Measurements from ENCODE around the gene NAT14.

The NAT14 gene

GRCh38 chr19:55488986-55489710, 4.2 kb downstream of the NAT14 start:
- DNase-seq (ENCODE audit: insufficient read length, low spot score) (no peak), FAIRE-seq (no peak)
- TF ChIP-seq TAF1 (IDR thresholded peaks at IDR 0.05; ENCODE audit: low read depth, low read length) (no peak), POU2F2 (IDR thresholded peaks at IDR 0.05; ENCODE audit: low read depth, low read length) (no peak), PAX5 (IDR thresholded peaks at IDR 0.05; ENCODE audit: insufficient read depth, low read length, severe bottlenecking) (no peak), SPI1 (IDR thresholded peaks at IDR 0.05; ENCODE audit: low read depth, low read length) (no peak), POLR2AphosphoS5 (IDR thresholded peaks at IDR 0.05; ENCODE audit: low read depth, low read length) (no peak), POLR2A (IDR thresholded peaks at IDR 0.05; ENCODE audit: low read depth, low read length) (no peak)

- DNase-seq (ENCODE audit: insufficient read length, low spot score) = no peak
- FAIRE-seq = no peak
- TF ChIP-seq PAX5 (IDR thresholded peaks at IDR 0.05; ENCODE audit: insufficient read depth, low read length, severe bottlenecking) = no peak
Observed at GRCh38 chr19:55489711-55490477, 4.9 kb downstream of the NAT14 start.

GRCh38 chr19:55490478-55491432, 5.8 kb downstream of the NAT14 start:
- DNase-seq (ENCODE audit: insufficient read length, low spot score) = no peak
- no peak for TF ChIP-seq TAF1 (IDR thresholded peaks at IDR 0.05; ENCODE audit: low read depth, low read length)
- no peak for TF ChIP-seq POU2F2 (IDR thresholded peaks at IDR 0.05; ENCODE audit: low read depth, low read length)
- TF ChIP-seq POLR2AphosphoS5 (IDR thresholded peaks at IDR 0.05; ENCODE audit: low read depth, low read length) = no peak
- no peak for TF ChIP-seq POLR2A (IDR thresholded peaks at IDR 0.05; ENCODE audit: low read depth, low read length)
- no peak for FAIRE-seq

- no peak for DNase-seq (ENCODE audit: insufficient read length, low spot score)
- FAIRE-seq = no peak
- TF ChIP-seq SPI1 (IDR thresholded peaks at IDR 0.05; ENCODE audit: low read depth, low read length) (no peak), POLR2A (IDR thresholded peaks at IDR 0.05; ENCODE audit: low read depth, low read length) (no peak), POLR2AphosphoS5 (IDR thresholded peaks at IDR 0.05; ENCODE audit: low read depth, low read length) (no peak), POU2F2 (IDR thresholded peaks at IDR 0.05; ENCODE audit: low read depth, low read length) (no peak), TAF1 (IDR thresholded peaks at IDR 0.05; ENCODE audit: low read depth, low read length) (no peak), PAX5 (IDR thresholded peaks at IDR 0.05; ENCODE audit: insufficient read depth, low read length, severe bottlenecking) (no peak)
Observed at GRCh38 chr19:55491546-55492360, 6.8 kb downstream of the NAT14 start.

GRCh38 chr19:55492362-55492944, 7.5 kb downstream of the NAT14 start:
- no peak for FAIRE-seq
- TF ChIP-seq POLR2AphosphoS5 (IDR thresholded peaks at IDR 0.05; ENCODE audit: low read depth, low read length) (no peak), POU2F2 (IDR thresholded peaks at IDR 0.05; ENCODE audit: low read depth, low read length) (no peak), TAF1 (IDR thresholded peaks at IDR 0.05; ENCODE audit: low read depth, low read length) (no peak), PAX5 (IDR thresholded peaks at IDR 0.05; ENCODE audit: insufficient read depth, low read length, severe bottlenecking) (no peak), POLR2A (IDR thresholded peaks at IDR 0.05; ENCODE audit: low read depth, low read length) (no peak), SPI1 (IDR thresholded peaks at IDR 0.05; ENCODE audit: low read depth, low read length) (no peak)
- DNase-seq (ENCODE audit: insufficient read length, low spot score) = no peak

- TF ChIP-seq PAX5 (IDR thresholded peaks at IDR 0.05; ENCODE audit: insufficient read depth, low read length, severe bottlenecking) = no peak
- TF ChIP-seq TAF1 (IDR thresholded peaks at IDR 0.05; ENCODE audit: low read depth, low read length) = no peak
- no peak for TF ChIP-seq SPI1 (IDR thresholded peaks at IDR 0.05; ENCODE audit: low read depth, low read length)
- TF ChIP-seq POLR2A (IDR thresholded peaks at IDR 0.05; ENCODE audit: low read depth, low read length) = no peak
- TF ChIP-seq POLR2AphosphoS5 (IDR thresholded peaks at IDR 0.05; ENCODE audit: low read depth, low read length) = no peak
- TF ChIP-seq POU2F2 (IDR thresholded peaks at IDR 0.05; ENCODE audit: low read depth, low read length) = no peak
- DNase-seq (ENCODE audit: insufficient read length, low spot score) (no peak), FAIRE-seq (no peak)
Observed at GRCh38 chr19:55493052-55493644, 8.2 kb downstream of the NAT14 start.

- no peak for FAIRE-seq
- TF ChIP-seq POLR2A (IDR thresholded peaks at IDR 0.05; ENCODE audit: low read depth, low read length) (no peak), TAF1 (IDR thresholded peaks at IDR 0.05; ENCODE audit: low read depth, low read length) (no peak), POLR2AphosphoS5 (IDR thresholded peaks at IDR 0.05; ENCODE audit: low read depth, low read length) (no peak), SPI1 (IDR thresholded peaks at IDR 0.05; ENCODE audit: low read depth, low read length) (no peak), POU2F2 (IDR thresholded peaks at IDR 0.05; ENCODE audit: low read depth, low read length) (no peak), PAX5 (IDR thresholded peaks at IDR 0.05; ENCODE audit: insufficient read depth, low read length, severe bottlenecking) (no peak)
- no peak for DNase-seq (ENCODE audit: insufficient read length, low spot score)
Observed at GRCh38 chr19:55493645-55494171, 8.7 kb downstream of the NAT14 start.

Data from GM12891 (cell line).